Activated T-helper 17 cell treated with anti-CD3 and anti-CD28 coated beads, Interleukin-2, amount 50 U/mL, for 72 hours (primary cell): Measurements from ENCODE around the gene TTC1. TPM values are rescaled to one million over a fixed set of nuclear protein-coding genes. Genes with fewer than 3 reads are reported as not detected.
A peak's percentile ranks its signal among the peaks of the same experiment; 100 is the strongest.
"Not testable (repeated sequence)": the region's sequence is repeated elsewhere in the genome, so short reads cannot be mapped to it uniquely, and the experiment has no call there.

Experiments
- ATAC-seq: fragments of 150-1000 bp; cut with Tn5 transposase; replicated peaks from 2 replicates; pipeline ENCODE4 v1.10.0; 2021; ENCODE audit warnings: mild to moderate bottlenecking, moderate library complexity
- H3K27ac Mint-ChIP-seq: one replicate; pipeline ENCODE4 v1.8.0; 2022; ENCODE audit warnings: mixed read lengths
- H3K27me3 Mint-ChIP-seq: one replicate; pipeline ENCODE4 v1.8.0; 2022; ENCODE audit warnings: mixed read lengths
- H3K36me3 Mint-ChIP-seq: one replicate; pipeline ENCODE4 v1.8.0; 2022; ENCODE audit warnings: low read depth, mild to moderate bottlenecking, mixed read lengths
- H3K4me1 Mint-ChIP-seq: one replicate; pipeline ENCODE4 v1.8.0; 2022; ENCODE audit warnings: mixed read lengths
- H3K4me3 Mint-ChIP-seq: one replicate; pipeline ENCODE4 v1.8.0; 2022; ENCODE audit warnings: mild to moderate bottlenecking, mixed read lengths
- H3K9me3 Mint-ChIP-seq: one replicate; pipeline ENCODE4 v1.8.0; 2022; ENCODE audit warnings: mixed read lengths
- total RNA-seq, 2 donors: library from RNA; stranded (reverse); gene quantifications; one replicate each; pipeline ENCODE4 v1.2.3, GENCODE V29; 2022

TTC1 gene
- total RNA-seq, 2 donors from 2014 or later: 46.9 to 56.4 TPM

GRCh38 chr5:159978358-159978757 lies 30.6 kb upstream of the TTC1 start:
- no peaks in the 10 kb centered on the region for H3K36me3 Mint-ChIP-seq
- H3K4me3 Mint-ChIP-seq: no peak overlapping the region
- H3K27me3 Mint-ChIP-seq: peaks cover 42% of the 10 kb centered on the region
- H3K4me1 Mint-ChIP-seq: no peaks in the 10 kb centered on the region
- H3K9me3 Mint-ChIP-seq: no peaks in the 10 kb centered on the region
- no peak for ATAC-seq
- H3K27ac Mint-ChIP-seq: no peak overlapping the region

- Mint-ChIP-seq H3K36me3 (no peaks in the 10 kb centered on the region), H3K4me1 (no peaks in the 10 kb centered on the region), H3K27ac (no peak overlapping the region), H3K9me3 (no peaks in the 10 kb centered on the region), H3K27me3 (peaks cover 29% of the 10 kb centered on the region), H3K4me3 (no peak overlapping the region)
- ATAC-seq: no peak
Measured at GRCh38 chr5:159982421-159983173, 26.3 kb upstream of the TTC1 start.

- H3K27ac Mint-ChIP-seq: no peak overlapping the region
- H3K4me1 Mint-ChIP-seq: no peaks in the 10 kb centered on the region
- ATAC-seq: peak; percentile 96
- H3K36me3 Mint-ChIP-seq: no peaks in the 10 kb centered on the region
- H3K4me3 Mint-ChIP-seq: peak overlapping the region; percentile 42
- peaks cover 20% of the 10 kb centered on the region for H3K27me3 Mint-ChIP-seq
- no peaks in the 10 kb centered on the region for H3K9me3 Mint-ChIP-seq
Measured at GRCh38 chr5:159987031-159987674, 21.8 kb upstream of the TTC1 start.

GRCh38 chr5:159990506-159990905 lies 18.4 kb upstream of the TTC1 start:
- H3K27me3 Mint-ChIP-seq: peaks cover 25% of the 10 kb centered on the region
- no peaks in the 10 kb centered on the region for H3K9me3 Mint-ChIP-seq
- no peak overlapping the region for H3K27ac Mint-ChIP-seq
- no peak for ATAC-seq
- no peaks in the 10 kb centered on the region for H3K36me3 Mint-ChIP-seq
- H3K4me1 Mint-ChIP-seq: no peaks in the 10 kb centered on the region
- no peak overlapping the region for H3K4me3 Mint-ChIP-seq

GRCh38 chr5:159992566-159992965 lies 16.4 kb upstream of the TTC1 start:
- Mint-ChIP-seq H3K27me3 (peaks cover 25% of the 10 kb centered on the region), H3K4me1 (no peaks in the 10 kb centered on the region), H3K27ac (no peak overlapping the region), H3K4me3 (no peak overlapping the region), H3K36me3 (no peaks in the 10 kb centered on the region), H3K9me3 (no peaks in the 10 kb centered on the region)
- ATAC-seq: no peak

GRCh38 chr5:159993194-159993593 lies 15.7 kb upstream of the TTC1 start:
- Mint-ChIP-seq H3K4me3 (no peak overlapping the region), H3K9me3 (no peaks in the 10 kb centered on the region), H3K4me1 (no peaks in the 10 kb centered on the region), H3K27me3 (peaks cover 21% of the 10 kb centered on the region), H3K36me3 (no peaks in the 10 kb centered on the region), H3K27ac (no peak overlapping the region)
- no peak for ATAC-seq

GRCh38 chr5:159995907-159996306 lies 13.0 kb upstream of the TTC1 start:
- Mint-ChIP-seq H3K27me3 (peaks cover 21% of the 10 kb centered on the region), H3K36me3 (no peaks in the 10 kb centered on the region), H3K9me3 (no peaks in the 10 kb centered on the region), H3K4me3 (no peak overlapping the region), H3K27ac (no peak overlapping the region), H3K4me1 (no peaks in the 10 kb centered on the region)
- ATAC-seq: no peak

- Mint-ChIP-seq H3K36me3 (no peaks in the 10 kb centered on the region), H3K4me3 (no peak overlapping the region), H3K27me3 (peaks cover 12% of the 10 kb centered on the region), H3K4me1 (no peaks in the 10 kb centered on the region), H3K27ac (no peak overlapping the region), H3K9me3 (no peaks in the 10 kb centered on the region)
- no peak for ATAC-seq
Measured at GRCh38 chr5:160001457-160001856, 7.5 kb upstream of the TTC1 start.

DNA sequence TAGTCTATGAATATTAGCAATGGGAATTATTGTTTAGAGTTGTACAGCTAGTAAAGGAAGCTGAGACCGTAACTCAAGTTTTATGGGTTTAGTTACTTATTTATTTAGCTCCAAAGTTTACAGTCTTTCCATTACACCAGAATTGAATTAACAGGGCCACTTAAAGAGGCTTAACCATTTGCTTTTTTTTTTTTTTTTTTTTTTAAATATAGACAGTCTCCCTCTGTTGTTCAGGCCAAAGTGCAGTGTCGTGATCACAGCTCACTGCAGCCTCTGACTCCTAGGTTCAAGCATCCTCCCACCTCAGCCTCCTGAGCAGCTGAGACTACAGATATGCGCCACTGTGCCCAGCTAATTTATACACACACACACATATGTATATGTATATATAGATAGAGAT lies 1.4 kb upstream of the TTC1 start:
- Mint-ChIP-seq H3K27me3 (peaks cover 1% of the 10 kb centered on the region), H3K36me3 (peaks cover 35% of the 10 kb centered on the region), H3K4me3 (no peak overlapping the region), H3K27ac (no peak overlapping the region), H3K9me3 (no peaks in the 10 kb centered on the region), H3K4me1 (peaks cover 14% of the 10 kb centered on the region)
- ATAC-seq: no peak

GRCh38 chr5:160008529-160008876 lies 436 bp upstream of the TTC1 start:
- not testable (repeated sequence) for H3K27me3 Mint-ChIP-seq, H3K9me3 Mint-ChIP-seq
- peak overlapping the region; percentile 88 for H3K27ac Mint-ChIP-seq
- peaks cover 44% of the 10 kb centered on the region for H3K36me3 Mint-ChIP-seq
- peak; percentile 13 for ATAC-seq
- peak overlapping the region; percentile 85 for H3K4me3 Mint-ChIP-seq
- H3K4me1 Mint-ChIP-seq: peaks cover 14% of the 10 kb centered on the region

DNA sequence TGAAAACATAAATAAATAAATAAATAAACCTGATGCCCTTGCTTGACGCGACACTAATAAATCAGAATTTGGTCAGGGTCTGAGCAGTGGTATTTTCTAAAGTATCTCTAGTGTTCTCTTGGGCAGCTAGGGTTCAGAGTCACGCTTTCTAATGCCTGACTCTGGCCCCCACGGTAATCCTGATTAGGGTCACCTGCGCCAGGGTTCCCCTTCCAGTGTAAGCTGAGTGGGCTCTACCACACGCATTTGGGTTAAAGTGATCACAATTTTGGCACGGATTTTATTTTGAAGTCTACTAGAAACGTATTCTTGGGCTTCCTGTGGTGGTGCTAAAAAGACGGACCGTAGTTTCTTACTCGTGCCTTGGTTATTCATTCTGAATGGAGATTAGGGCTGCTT lies 651 bp downstream of the TTC1 start:
- no peak for ATAC-seq
- Mint-ChIP-seq H3K27ac (peak overlapping the region; percentile 88), H3K4me3 (peak overlapping the region; percentile 85), H3K4me1 (peaks cover 14% of the 10 kb centered on the region), H3K9me3 (no peaks in the 10 kb centered on the region), H3K27me3 (no peaks in the 10 kb centered on the region), H3K36me3 (peaks cover 50% of the 10 kb centered on the region)

- peaks cover 17% of the 10 kb centered on the region for H3K4me1 Mint-ChIP-seq
- H3K4me3 Mint-ChIP-seq: peak overlapping the region; percentile 85
- H3K27ac Mint-ChIP-seq: peak overlapping the region; percentile 88
- ATAC-seq: no peak
- H3K36me3 Mint-ChIP-seq: peaks cover 64% of the 10 kb centered on the region
- H3K9me3 Mint-ChIP-seq: no peaks in the 10 kb centered on the region
- H3K27me3 Mint-ChIP-seq: no peaks in the 10 kb centered on the region
Measured at GRCh38 chr5:160011471-160011870, 2.5 kb downstream of the TTC1 start.

GRCh38 chr5:160014197-160014596 lies 5.3 kb downstream of the TTC1 start:
- Mint-ChIP-seq H3K36me3 (peaks cover 84% of the 10 kb centered on the region), H3K4me1 (peaks cover 22% of the 10 kb centered on the region)
- H3K9me3 Mint-ChIP-seq, H3K4me3 Mint-ChIP-seq, H3K27ac Mint-ChIP-seq, ATAC-seq, H3K27me3 Mint-ChIP-seq: not testable (repeated sequence)

GRCh38 chr5:160018945-160019625 lies 10.1 kb downstream of the TTC1 start:
- peak overlapping the region; percentile 20 for H3K27ac Mint-ChIP-seq
- no peak overlapping the region for H3K4me3 Mint-ChIP-seq
- peaks cover 15% of the 10 kb centered on the region for H3K4me1 Mint-ChIP-seq
- peaks cover 67% of the 10 kb centered on the region for H3K36me3 Mint-ChIP-seq
- H3K27me3 Mint-ChIP-seq: no peaks in the 10 kb centered on the region
- H3K9me3 Mint-ChIP-seq: no peaks in the 10 kb centered on the region
- no peak for ATAC-seq

DNA sequence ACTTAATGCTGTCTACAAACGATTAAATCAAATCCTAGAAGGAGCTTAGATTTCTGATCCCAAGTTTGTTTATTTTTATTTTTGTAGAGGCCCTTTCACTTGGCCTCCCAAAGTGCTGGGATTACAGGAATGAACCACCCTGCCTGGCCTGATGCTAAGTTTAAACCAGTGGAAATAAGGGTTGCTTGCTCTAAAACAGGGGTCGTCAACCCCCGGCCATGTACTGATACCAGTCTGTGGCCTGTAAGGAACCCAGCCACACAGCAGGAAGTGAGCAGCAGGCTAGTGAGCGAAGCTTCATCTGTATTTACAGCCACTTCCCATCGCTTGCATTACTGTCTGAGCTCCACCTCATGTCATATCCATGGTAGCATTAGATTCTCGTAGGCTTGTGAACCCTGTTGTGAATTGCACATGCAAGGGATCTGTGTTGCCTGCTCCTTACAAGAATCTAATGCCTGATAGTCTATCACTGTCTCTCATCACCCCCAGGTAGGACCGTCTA lies 11.4 kb downstream of the TTC1 start:
- peak overlapping the region; percentile 62 for H3K27ac Mint-ChIP-seq
- ATAC-seq: no peak
- H3K36me3 Mint-ChIP-seq: peaks cover 68% of the 10 kb centered on the region
- peaks cover 15% of the 10 kb centered on the region for H3K4me1 Mint-ChIP-seq
- H3K27me3 Mint-ChIP-seq: no peaks in the 10 kb centered on the region
- H3K4me3 Mint-ChIP-seq: no peak overlapping the region
- no peaks in the 10 kb centered on the region for H3K9me3 Mint-ChIP-seq
